T-cell (primary cell): ENCODE data around the gene DPYD. TPM values are rescaled to one million over a fixed set of nuclear protein-coding genes. Genes with fewer than 3 reads are reported as not detected.

Source experiments
- ATAC-seq, 4 experiments: fragments of 200-7000 bp in 3 of 4; fragments of 150-1000 bp in 1 of 4; cut with Tn5 transposase; replicated peaks in 1 of 4; 1 replicate in 3 of 4; 2 replicates in 1 of 4; pipeline ENCODE4 v1.10.0; 2021; ENCODE audit warnings: moderate library complexity in 3 of 4, mild to moderate bottlenecking in 2 of 4, moderate number of reproducible peaks in 1 of 4
- CTCF ChIA-PET, 2 donors: fragments of 300-600 bp; sonication (Branson Sonifier 250); formaldehyde crosslinking; loops; one replicate each; lab custom pipeline; 2022; ENCODE audit warnings: antibody characterized with exemption in 2 of 2; lab: Charles Lee
- POLR2A ChIA-PET, 2 donors: fragments of 300-600 bp; sonication (Branson Sonifier 250); formaldehyde crosslinking; loops; one replicate each; lab custom pipeline; 2022; ENCODE audit warnings: antibody characterized with exemption in 2 of 2; lab: Charles Lee
- DNase-seq, 35 experiments: peaks; one replicate each; pipeline versions ENCODE4 v3.0.0 to v3.0.0-alpha.2; 2013 to 2023
- H3K27ac ChIP-seq: one replicate; pipeline ENCODE4 v1.5.1; 2013; ENCODE audit warnings: low read length
- H3K27me3 ChIP-seq, 2 experiments: replicated peaks in 1 of 2; 1 replicate in 1 of 2; 2 replicates in 1 of 2; pipeline versions ENCODE4 v1.6.1 to v1.7.0; 2013; ENCODE audit warnings: low read length in 1 of 2, mixed read lengths in 1 of 2; ENCODE audit not compliant: control insufficient read depth in 2 of 2, insufficient read depth in 2 of 2; ENCODE audit errors: extremely low read depth in 1 of 2
- H3K36me3 ChIP-seq, 2 donors: 1 replicate in 1 of 2; 2 replicates in 1 of 2; pipeline versions ENCODE4 v1.6.1 to v1.7.0; 2013; ENCODE audit warnings: low read length in 1 of 2; ENCODE audit not compliant: control insufficient read depth in 2 of 2, insufficient read depth in 1 of 2; ENCODE audit errors: extremely low read depth in 1 of 2
- H3K4me1 ChIP-seq, 2 experiments: 1 replicate in 1 of 2; 2 replicates in 1 of 2; pipeline versions ENCODE4 v1.6.1 to v1.7.0; 2013; ENCODE audit warnings: low read length in 2 of 2, mixed read lengths in 1 of 2; ENCODE audit not compliant: insufficient read depth in 2 of 2, control insufficient read depth in 1 of 2; ENCODE audit errors: extremely low read depth in 1 of 2
- H3K4me3 ChIP-seq, 2 donors: 1 replicate in 1 of 2; 2 replicates in 1 of 2; pipeline versions ENCODE4 v1.5.1 to v1.7.0; 2013; ENCODE audit warnings: mild to moderate bottlenecking in 2 of 2, low read length in 1 of 2, moderate library complexity in 1 of 2; ENCODE audit not compliant: control insufficient read depth in 1 of 2; ENCODE audit errors: extremely low read depth in 1 of 2
- H3K9me3 ChIP-seq: 2 replicates; pipeline ENCODE4 v1.7.0; 2013
- H3K27ac Mint-ChIP-seq, 2 donors: one replicate each; pipeline ENCODE4 v1.8.0; 2020 to 2021; ENCODE audit warnings: mild to moderate bottlenecking in 2 of 2, mixed read lengths in 2 of 2
- H3K27me3 Mint-ChIP-seq, 2 donors: one replicate each; pipeline ENCODE4 v1.8.0; 2021 to 2022; ENCODE audit warnings: mixed read lengths in 2 of 2
- H3K36me3 Mint-ChIP-seq: one replicate; pipeline ENCODE4 v1.8.0; 2021; ENCODE audit warnings: mixed read lengths
- H3K4me1 Mint-ChIP-seq, 3 donors: one replicate each; pipeline ENCODE4 v1.8.0; 2020 to 2022; ENCODE audit warnings: mixed read lengths in 3 of 3, mild to moderate bottlenecking in 1 of 3
- H3K4me3 Mint-ChIP-seq, 3 donors: one replicate each; pipeline ENCODE4 v1.8.0; 2020 to 2022; ENCODE audit warnings: mild to moderate bottlenecking in 3 of 3, mixed read lengths in 3 of 3, moderate library complexity in 3 of 3
- H3K9me3 Mint-ChIP-seq, 3 donors: one replicate each; pipeline ENCODE4 v1.8.0; 2020 to 2022; ENCODE audit warnings: mixed read lengths in 3 of 3
- WGBS: methylation state at CpG from one replicate; pipeline ENCODE4 v1.1.5; 2013; ENCODE audit warnings: missing lambda C conversion rate; ENCODE audit not compliant: insufficient coverage; 5-methylcytosine and 5-hydroxymethylcytosine counted together
- total RNA-seq, 35 experiments: library from RNA in 6 of 35; stranded (reverse) in 6 of 35; fragments of 120-200 nt in 1 of 35; gene quantifications; one replicate each; pipeline versions ENCODE4 v1.2.1 to v1.2.4 and lab custom pipeline; 2013 to 2026

The DPYD gene
- total RNA-seq, 5 donors from 2014 or later (not counting 1 experiment from before 2014, with no cell fraction given): 39.1 to 74.1 (median 47.8) TPM

- H3K27ac ChIP-seq: no peak overlapping the region
- Mint-ChIP-seq H3K36me3 (peaks cover 51% of the 10 kb centered on the region), H3K27me3 (no peaks in the 10 kb centered on the region), H3K27ac (no peak overlapping the region), H3K9me3 (peaks cover 6 to 15% (median 9%) of the 10 kb centered on the region in 3 donors), H3K4me3 (no peak overlapping the region), H3K4me1 (peaks cover 0 to 5% (median 0%) of the 10 kb centered on the region in 3 donors)
- DNase-seq (no peak), ATAC-seq (no peak)
- no peaks in the 10 kb centered on the region for H3K4me1 ChIP-seq
- ChIA-PET POLR2A (no interaction called here), CTCF (no interaction called here)
- H3K4me3 ChIP-seq: no peak overlapping the region
- no peaks in the 10 kb centered on the region for H3K36me3 ChIP-seq
- WGBS: no CpG with 5 or more reads among the region's 1 CpG
- H3K9me3 ChIP-seq: no peaks in the 10 kb centered on the region
- H3K27me3 ChIP-seq: no peaks in the 10 kb centered on the region
These were observed 155.8 kb downstream of the DPYD start for GRCh38 chr1:97764991-97765390.

- Histone ChIP-seq H3K9me3 (no peaks in the 10 kb centered on the region), H3K4me1 (no peaks in the 10 kb centered on the region), H3K27ac (no peak overlapping the region), H3K27me3 (no peaks in the 10 kb centered on the region), H3K4me3 (no peak overlapping the region), H3K36me3 (no peaks in the 10 kb centered on the region)
- H3K27ac Mint-ChIP-seq: no peak overlapping the region
- H3K36me3 Mint-ChIP-seq: peaks cover 62% of the 10 kb centered on the region
- ChIA-PET POLR2A (no interaction called here), CTCF (no interaction called here)
- peaks cover 6 to 15% (median 9%) of the 10 kb centered on the region in 3 donors for H3K9me3 Mint-ChIP-seq
- WGBS: no CpG with 5 or more reads among the region's 1 CpG
- no peaks in the 10 kb centered on the region for H3K27me3 Mint-ChIP-seq
- H3K4me3 Mint-ChIP-seq: no peak overlapping the region
- no peak for ATAC-seq
- peaks cover 0 to 5% (median 0%) of the 10 kb centered on the region in 3 donors for H3K4me1 Mint-ChIP-seq
- no peak for DNase-seq
These were observed 159.2 kb downstream of the DPYD start for GRCh38 chr1:97761637-97762036.

GRCh38 chr1:97759078-97759477 is 161.8 kb downstream of the DPYD start:
- Mint-ChIP-seq H3K27ac (no peak overlapping the region), H3K9me3 (peaks cover 6 to 15% (median 9%) of the 10 kb centered on the region in 3 donors), H3K4me3 (no peak overlapping the region), H3K27me3 (no peaks in the 10 kb centered on the region), H3K36me3 (peaks cover 58% of the 10 kb centered on the region), H3K4me1 (peaks cover 0 to 8% (median 7%) of the 10 kb centered on the region in 3 donors)
- Histone ChIP-seq H3K36me3 (no peaks in the 10 kb centered on the region), H3K27ac (no peak overlapping the region), H3K4me1 (no peaks in the 10 kb centered on the region), H3K9me3 (no peaks in the 10 kb centered on the region), H3K4me3 (no peak overlapping the region), H3K27me3 (no peaks in the 10 kb centered on the region)
- no peak for DNase-seq
- 86% methylated on average over 1 of the region's 2 CpGs for WGBS
- ChIA-PET POLR2A (no interaction called here), CTCF (no interaction called here)
- no peak for ATAC-seq

- H3K4me1 ChIP-seq: no peaks in the 10 kb centered on the region
- Mint-ChIP-seq H3K4me1 (peaks cover 0 to 8% (median 7%) of the 10 kb centered on the region in 3 donors), H3K27me3 (no peaks in the 10 kb centered on the region), H3K36me3 (peaks cover 55% of the 10 kb centered on the region), H3K9me3 (peaks cover 6 to 15% (median 9%) of the 10 kb centered on the region in 3 donors), H3K27ac (no peak overlapping the region), H3K4me3 (no peak overlapping the region)
- no peaks in the 10 kb centered on the region for H3K27me3 ChIP-seq
- H3K9me3 ChIP-seq: no peaks in the 10 kb centered on the region
- POLR2A ChIA-PET: no interaction called here
- CTCF ChIA-PET: no interaction called here
- ATAC-seq (no peak), DNase-seq (no peak)
- no peaks in the 10 kb centered on the region for H3K36me3 ChIP-seq
- WGBS: no CpG with 5 or more reads among the region's 1 CpG
- no peak overlapping the region for H3K4me3 ChIP-seq
- H3K27ac ChIP-seq: no peak overlapping the region
These were observed 162.2 kb downstream of the DPYD start for GRCh38 chr1:97758541-97759057.

GRCh38 chr1:97745912-97746311 is 174.9 kb downstream of the DPYD start:
- Histone ChIP-seq H3K4me3 (no peak overlapping the region), H3K27ac (no peak overlapping the region), H3K4me1 (no peaks in the 10 kb centered on the region), H3K36me3 (no peaks in the 10 kb centered on the region), H3K9me3 (no peaks in the 10 kb centered on the region), H3K27me3 (no peaks in the 10 kb centered on the region)
- CTCF ChIA-PET: no interaction called here
- no peak for ATAC-seq
- H3K4me1 Mint-ChIP-seq: peaks cover 0 to 7% (median 4%) of the 10 kb centered on the region in 3 donors
- no peak for DNase-seq
- no peak overlapping the region for H3K4me3 Mint-ChIP-seq
- no peaks in the 10 kb centered on the region for H3K27me3 Mint-ChIP-seq
- peaks cover 10% of the 10 kb centered on the region for H3K36me3 Mint-ChIP-seq
- no peak overlapping the region for H3K27ac Mint-ChIP-seq
- POLR2A ChIA-PET: no interaction called here
- H3K9me3 Mint-ChIP-seq: peaks cover 0 to 3% (median 0%) of the 10 kb centered on the region in 3 donors

GRCh38 chr1:97744977-97745376 is 175.9 kb downstream of the DPYD start:
- H3K9me3 ChIP-seq: no peaks in the 10 kb centered on the region
- CTCF ChIA-PET: no interaction called here
- H3K36me3 ChIP-seq: no peaks in the 10 kb centered on the region
- peaks cover 0 to 3% (median 0%) of the 10 kb centered on the region in 3 donors for H3K9me3 Mint-ChIP-seq
- no peaks in the 10 kb centered on the region for H3K27me3 ChIP-seq
- peaks cover 20% of the 10 kb centered on the region for H3K36me3 Mint-ChIP-seq
- H3K4me3 ChIP-seq: no peak overlapping the region
- no peak overlapping the region for H3K27ac Mint-ChIP-seq
- DNase-seq: no peak
- peaks cover 0 to 7% (median 6%) of the 10 kb centered on the region in 3 donors for H3K4me1 Mint-ChIP-seq
- no peak overlapping the region for H3K27ac ChIP-seq
- no peak overlapping the region for H3K4me3 Mint-ChIP-seq
- no peaks in the 10 kb centered on the region for H3K4me1 ChIP-seq
- ATAC-seq: no peak
- POLR2A ChIA-PET: no interaction called here
- no peaks in the 10 kb centered on the region for H3K27me3 Mint-ChIP-seq

- CTCF ChIA-PET: no interaction called here
- WGBS: 86% methylated on average over 1 of the region's 3 CpGs
- no peaks in the 10 kb centered on the region for H3K4me1 ChIP-seq
- H3K27me3 ChIP-seq: no peaks in the 10 kb centered on the region
- POLR2A ChIA-PET: interaction anchor here in 1 of 2 donors (0.6 kb wide), 1 partner anchor 65 kb away, joined by 3 read pairs; no protein-coding TSS in a partner anchor
- Mint-ChIP-seq H3K4me3 (no peak overlapping the region), H3K36me3 (peaks cover 22% of the 10 kb centered on the region), H3K4me1 (peaks cover 0 to 7% (median 6%) of the 10 kb centered on the region in 3 donors), H3K27ac (no peak overlapping the region), H3K27me3 (no peaks in the 10 kb centered on the region), H3K9me3 (no peaks in the 10 kb centered on the region)
- H3K9me3 ChIP-seq: no peaks in the 10 kb centered on the region
- DNase-seq: no peak
- no peak overlapping the region for H3K27ac ChIP-seq
- no peak overlapping the region for H3K4me3 ChIP-seq
- peaks cover 0 to 3% of the 10 kb centered on the region in 2 donors for H3K36me3 ChIP-seq
- no peak for ATAC-seq
These were observed 177.7 kb downstream of the DPYD start for GRCh38 chr1:97743129-97743528.
